ENCODE measurements around the gene FURIN. TPM values are rescaled to one million over a fixed set of nuclear protein-coding genes. Genes with fewer than 3 reads are reported as not detected.
"Not testable (repeated sequence)": the region's sequence is repeated elsewhere in the genome, so short reads cannot be mapped to it uniquely, and the experiment has no call there.

The FURIN gene
- 100 to 1,000 TPM; 604 to 721 TPM for total RNA-seq

DNA sequence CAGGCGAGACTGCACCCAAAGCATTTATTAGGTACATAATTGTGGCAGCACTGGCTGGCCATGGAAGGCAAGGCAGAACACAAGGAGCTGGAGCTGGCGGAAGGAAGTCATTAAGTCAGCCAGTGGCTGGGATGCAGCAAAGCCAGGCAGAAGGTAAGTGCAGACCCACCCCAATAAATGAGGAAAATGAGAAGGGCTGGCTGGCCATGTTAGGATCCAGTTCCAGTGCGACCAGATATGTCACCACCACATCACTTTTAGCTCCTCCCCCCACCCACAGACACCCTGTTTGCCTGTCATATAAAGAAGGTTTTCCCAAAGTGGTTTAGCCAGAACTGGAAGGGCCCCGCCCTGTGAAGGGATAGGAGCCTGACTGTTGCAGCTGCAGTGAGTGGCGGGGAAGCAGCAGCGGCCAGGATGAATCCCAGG, at the start of gene FURIN:
Gene FURIN, plus strand, starts transcription at position 328 of the 429 bp plus-strand sequence. CDS start 7,153 bp downstream, outside the sequence.
- H3K4me3 Mint-ChIP-seq = peak within 1 kb of the TSS; percentile 96 to 99
- H3K36me3 Mint-ChIP-seq (ENCODE audit: insufficient read depth in 2 of 2) = peaks cover 21 to 27% of the 10 kb centered on the region in 2 donors
- H3K27ac Mint-ChIP-seq = peak within 1 kb of the TSS; percentile 100
- ATAC-seq (replicated peaks in 1 of 2) (no peak), DNase-seq (no peak)
- H3K9me3 Mint-ChIP-seq = no peaks in the 10 kb centered on the region
- no peaks in the 10 kb centered on the region for H3K27me3 Mint-ChIP-seq (ENCODE audit: low read depth)
- peaks cover 65% of the 10 kb centered on the region for H3K4me1 Mint-ChIP-seq (ENCODE audit: low read depth)

DNA sequence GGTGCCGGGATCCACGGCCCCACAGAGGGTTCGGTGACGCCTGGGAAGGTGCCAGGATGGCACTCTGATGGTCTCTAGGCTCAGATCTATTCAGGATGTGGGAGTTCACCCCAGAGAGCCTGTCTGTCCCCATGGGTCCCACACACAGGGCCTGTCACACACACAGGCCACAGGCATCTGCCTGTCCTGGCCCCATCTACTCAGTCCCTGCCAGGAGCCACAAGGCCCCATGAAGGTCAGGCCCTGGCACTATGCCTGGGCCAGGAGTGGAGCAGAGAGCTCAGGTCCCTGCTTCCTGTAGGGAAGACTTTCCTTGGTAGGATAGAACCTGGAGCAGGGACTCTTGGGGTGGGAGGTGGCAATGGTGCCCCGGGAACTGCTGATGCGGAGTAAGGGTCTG, 49.0 kb upstream of the FURIN start:
- Mint-ChIP-seq H3K4me3 (peak overlapping the region; percentile 34 to 57), H3K36me3 (ENCODE audit: insufficient read depth in 2 of 2) (peaks cover 5 to 10% of the 10 kb centered on the region in 2 donors), H3K27ac (peak overlapping the region; percentile 72), H3K4me1 (ENCODE audit: low read depth) (peaks cover 79% of the 10 kb centered on the region), H3K27me3 (ENCODE audit: low read depth) (no peaks in the 10 kb centered on the region), H3K9me3 (no peaks in the 10 kb centered on the region)
- ATAC-seq (replicated peaks in 1 of 2) (peak; percentile 10 to 24), DNase-seq (no peak)

DNA sequence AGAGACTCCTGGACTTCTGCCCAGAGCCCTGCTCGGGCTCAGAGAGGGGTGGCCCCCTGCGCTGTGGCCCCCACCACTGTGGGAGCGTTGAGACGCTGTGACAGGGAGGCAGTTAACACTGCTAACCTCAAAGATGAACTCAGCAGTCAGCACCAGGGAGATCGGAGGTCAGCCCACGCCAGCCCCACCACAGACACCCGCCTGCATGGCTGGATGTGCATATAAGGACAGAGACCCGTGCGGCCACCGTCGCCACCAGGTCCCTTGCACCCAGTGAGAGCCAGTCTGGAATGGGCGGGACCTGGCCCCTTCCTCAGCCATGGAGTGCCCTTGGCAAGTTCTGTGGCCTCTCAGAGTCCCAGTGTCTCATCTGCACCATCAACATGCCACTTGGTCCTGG, 48.5 kb upstream of the FURIN start:
- Mint-ChIP-seq H3K4me3 (peak overlapping the region in 1 of 2 donors; percentile 34), H3K36me3 (ENCODE audit: insufficient read depth in 2 of 2) (peaks cover 5 to 6% of the 10 kb centered on the region in 2 donors), H3K9me3 (no peaks in the 10 kb centered on the region), H3K27ac (peak overlapping the region; percentile 67), H3K4me1 (ENCODE audit: low read depth) (peaks cover 79% of the 10 kb centered on the region), H3K27me3 (ENCODE audit: low read depth) (no peaks in the 10 kb centered on the region)
- DNase-seq (no peak), ATAC-seq (replicated peaks in 1 of 2) (peak; percentile 21 to 25)

- Mint-ChIP-seq H3K9me3 (no peaks in the 10 kb centered on the region), H3K36me3 (ENCODE audit: insufficient read depth in 2 of 2) (peaks cover under 1 to 3% of the 10 kb centered on the region in 2 donors), H3K4me1 (ENCODE audit: low read depth) (peaks cover 76% of the 10 kb centered on the region), H3K27me3 (ENCODE audit: low read depth) (no peaks in the 10 kb centered on the region), H3K27ac (no peak overlapping the region), H3K4me3 (no peak overlapping the region)
- ATAC-seq (replicated peaks in 1 of 2) (no peak), DNase-seq (no peak)
These were observed 47.9 kb upstream of the FURIN start for GRCh38 chr15:90820481-90820880.

DNA sequence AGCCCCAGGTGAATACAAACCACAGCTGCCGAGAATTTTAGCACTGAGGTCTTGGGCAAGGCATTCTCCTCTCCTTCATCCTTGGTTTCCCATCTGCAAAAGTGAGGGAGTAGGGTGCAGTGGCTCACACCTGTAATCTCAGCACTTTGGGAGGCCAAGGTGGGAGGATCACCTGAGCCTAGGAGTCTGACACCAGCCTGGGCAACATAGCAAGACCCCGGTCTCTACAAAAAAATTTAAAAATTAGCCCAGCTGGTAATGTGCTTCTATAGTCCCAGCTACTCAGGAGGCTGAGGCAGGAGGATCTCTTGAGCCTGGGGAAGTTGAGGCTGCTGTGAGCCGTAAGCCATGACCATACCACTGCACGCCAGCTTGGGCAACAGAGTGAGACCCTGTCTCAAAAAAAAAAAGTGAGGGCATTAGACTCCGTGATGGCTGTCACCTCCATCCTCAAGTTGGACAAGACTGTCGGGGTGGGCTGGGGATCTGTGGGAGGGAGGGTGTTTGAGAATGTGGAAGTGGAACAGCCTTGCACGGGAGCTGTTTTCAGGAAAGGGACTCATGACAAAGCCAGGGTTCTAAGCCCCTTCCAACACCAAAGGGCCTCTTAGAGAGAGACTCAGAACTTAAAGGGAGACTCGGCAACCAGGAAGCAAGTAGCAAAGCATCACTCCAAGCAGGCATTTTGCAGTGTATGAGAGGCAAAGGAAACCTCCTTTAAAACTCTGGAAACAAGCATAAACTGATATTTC, 46.0 kb upstream of the FURIN start:
- Mint-ChIP-seq H3K4me3 (no peak overlapping the region), H3K27me3 (ENCODE audit: low read depth) (no peaks in the 10 kb centered on the region), H3K36me3 (ENCODE audit: insufficient read depth in 2 of 2) (peaks cover 4 to 8% of the 10 kb centered on the region in 2 donors), H3K9me3 (no peaks in the 10 kb centered on the region), H3K4me1 (ENCODE audit: low read depth) (peaks cover 60% of the 10 kb centered on the region), H3K27ac (no peak overlapping the region)
- ATAC-seq (replicated peaks in 1 of 2) (no peak), DNase-seq (no peak)

DNA sequence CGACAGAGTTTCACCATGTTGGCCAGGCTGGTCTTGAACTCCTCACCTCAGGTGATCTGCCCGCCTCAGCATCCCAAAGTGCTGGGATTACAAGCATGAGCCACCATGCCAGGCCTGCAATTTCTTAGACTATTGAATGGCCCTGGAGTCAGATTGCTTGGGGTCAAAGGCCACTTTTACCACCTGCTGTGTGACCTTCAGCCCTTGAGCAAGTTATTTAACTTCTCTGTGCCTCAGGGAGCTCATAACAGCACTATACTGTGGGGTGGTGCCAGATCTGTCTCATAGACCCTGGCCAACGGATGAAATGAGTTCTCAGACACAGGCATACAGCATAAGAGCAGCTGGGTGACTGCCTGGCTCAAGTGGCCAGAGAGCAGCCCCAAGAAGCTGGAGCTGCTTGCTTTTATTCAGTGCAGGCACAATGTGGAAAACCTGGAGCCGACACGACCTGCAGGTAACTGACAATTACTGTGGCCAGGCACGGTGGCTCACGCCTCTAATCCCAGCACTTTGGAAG, 44.9 kb upstream of the FURIN start:
- Mint-ChIP-seq H3K27me3 (ENCODE audit: low read depth) (no peaks in the 10 kb centered on the region), H3K9me3 (no peaks in the 10 kb centered on the region), H3K4me3 (no peak overlapping the region), H3K4me1 (ENCODE audit: low read depth) (peaks cover 60% of the 10 kb centered on the region), H3K36me3 (ENCODE audit: insufficient read depth in 2 of 2) (peaks cover 10 to 13% of the 10 kb centered on the region in 2 donors), H3K27ac (no peak overlapping the region)
- no peak for ATAC-seq (replicated peaks in 1 of 2)
- no peak for DNase-seq

- H3K27me3 Mint-ChIP-seq (ENCODE audit: low read depth); ATAC-seq (replicated peaks in 1 of 2); H3K27ac Mint-ChIP-seq; H3K9me3 Mint-ChIP-seq; H3K4me3 Mint-ChIP-seq; DNase-seq: not testable (repeated sequence)
- peaks cover 12 to 19% of the 10 kb centered on the region in 2 donors for H3K36me3 Mint-ChIP-seq (ENCODE audit: insufficient read depth in 2 of 2)
- peaks cover 60% of the 10 kb centered on the region for H3K4me1 Mint-ChIP-seq (ENCODE audit: low read depth)
These were observed 43.1 kb upstream of the FURIN start for GRCh38 chr15:90825115-90825899.

DNA sequence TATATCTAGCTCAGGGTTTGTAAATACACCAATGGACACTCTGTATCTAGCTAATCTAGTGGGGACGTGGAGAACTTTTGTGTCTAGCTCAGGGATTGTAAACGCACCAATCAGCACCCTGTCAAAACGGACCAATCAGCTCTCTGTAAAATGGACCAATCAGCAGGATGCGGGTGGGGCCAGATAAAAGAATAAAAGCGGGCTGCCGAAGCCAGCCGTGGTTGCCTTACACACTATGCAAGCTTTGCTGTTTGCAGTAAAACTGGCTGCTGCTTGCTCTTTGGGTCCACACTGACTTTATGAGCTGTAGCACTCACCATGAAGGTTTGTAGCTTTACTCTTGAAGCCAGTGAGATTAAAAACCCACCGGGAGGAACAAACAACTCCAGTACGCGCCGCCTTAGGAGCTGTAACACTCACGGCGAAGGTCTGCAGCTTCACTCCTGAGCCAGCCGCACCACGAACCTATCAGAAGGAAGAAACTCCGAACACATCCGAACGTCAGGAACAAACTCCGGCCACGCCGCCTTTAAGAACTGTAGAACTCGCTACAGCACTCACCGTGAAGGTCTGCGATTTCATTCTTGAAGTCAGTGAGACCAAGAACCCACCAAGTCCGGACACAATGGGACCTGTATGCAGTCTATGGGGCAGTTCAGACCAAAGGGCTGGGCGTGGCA, 42.0 kb upstream of the FURIN start:
- not testable (repeated sequence) for H3K27me3 Mint-ChIP-seq (ENCODE audit: low read depth); H3K9me3 Mint-ChIP-seq; ATAC-seq (replicated peaks in 1 of 2); DNase-seq
- Mint-ChIP-seq H3K27ac (peak overlapping the region; percentile 92), H3K4me3 (peak overlapping the region; percentile 79 to 85), H3K4me1 (ENCODE audit: low read depth) (peaks cover 60% of the 10 kb centered on the region), H3K36me3 (ENCODE audit: insufficient read depth in 2 of 2) (peaks cover 14 to 22% of the 10 kb centered on the region in 2 donors)

DNA sequence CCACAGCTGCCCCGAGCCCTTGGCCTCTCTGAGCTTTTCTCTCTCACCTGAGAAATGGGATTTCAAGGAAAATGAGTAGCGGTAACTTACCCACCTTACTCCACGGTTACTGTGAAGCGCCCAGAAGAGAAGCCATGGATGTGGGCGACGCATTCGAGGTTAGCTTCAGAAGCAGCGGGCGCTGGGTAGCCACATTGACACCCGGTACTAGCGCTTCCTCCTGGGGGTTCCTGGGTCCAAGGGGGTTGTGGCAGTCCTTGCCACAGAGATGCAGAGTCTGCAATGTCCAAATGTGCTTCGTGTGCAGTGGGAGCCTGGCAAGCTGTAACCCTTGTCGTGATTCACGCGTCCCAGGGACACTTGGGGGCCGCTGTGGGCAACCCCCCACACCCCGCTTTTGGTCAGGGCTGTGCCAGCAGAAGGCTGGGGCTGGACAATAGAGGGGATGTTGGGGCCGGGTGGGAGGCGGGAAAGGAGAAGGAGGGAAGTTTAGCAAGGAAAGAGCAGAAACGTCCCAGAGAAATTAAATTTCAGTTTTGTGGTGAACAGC, 41.4 kb upstream of the FURIN start:
- DNase-seq (no peak), ATAC-seq (replicated peaks in 1 of 2) (no peak)
- no peaks in the 10 kb centered on the region for H3K27me3 Mint-ChIP-seq (ENCODE audit: low read depth)
- H3K4me1 Mint-ChIP-seq (ENCODE audit: low read depth) = peaks cover 54% of the 10 kb centered on the region
- peaks cover 0 to 1% of the 10 kb centered on the region in 2 donors for H3K9me3 Mint-ChIP-seq
- H3K36me3 Mint-ChIP-seq (ENCODE audit: insufficient read depth in 2 of 2) = peaks cover 14 to 22% of the 10 kb centered on the region in 2 donors
- H3K4me3 Mint-ChIP-seq = peak overlapping the region; percentile 79 to 85
- peak overlapping the region; percentile 33 for H3K27ac Mint-ChIP-seq

DNA sequence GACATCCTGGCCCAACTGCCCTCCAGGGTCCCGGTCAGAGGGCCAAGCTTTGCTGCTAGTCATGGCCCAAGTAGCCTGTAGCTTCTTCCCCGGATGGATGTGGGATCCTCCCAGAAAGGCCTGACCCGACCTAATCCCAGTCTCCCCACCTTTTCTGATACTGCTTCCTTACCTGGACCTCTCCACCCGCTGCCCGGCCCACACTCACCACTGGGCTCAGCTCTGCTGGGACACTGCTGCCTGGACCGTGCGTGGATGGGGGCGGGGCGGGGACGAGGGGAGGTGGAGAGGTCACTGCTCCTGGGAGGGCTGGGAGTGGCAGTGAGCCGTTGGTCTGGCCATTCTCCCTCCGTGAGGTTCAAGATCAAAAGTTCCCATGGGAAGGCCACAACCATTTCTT, 40.3 kb upstream of the FURIN start:
- no peaks in the 10 kb centered on the region for H3K27me3 Mint-ChIP-seq (ENCODE audit: low read depth)
- peaks cover 0 to 1% of the 10 kb centered on the region in 2 donors for H3K9me3 Mint-ChIP-seq
- ATAC-seq (replicated peaks in 1 of 2) = no peak
- H3K36me3 Mint-ChIP-seq (ENCODE audit: insufficient read depth in 2 of 2) = peaks cover 15 to 25% of the 10 kb centered on the region in 2 donors
- H3K4me1 Mint-ChIP-seq (ENCODE audit: low read depth) = peaks cover 64% of the 10 kb centered on the region
- no peak for DNase-seq
- H3K27ac Mint-ChIP-seq = peak overlapping the region; percentile 95
- H3K4me3 Mint-ChIP-seq = peak overlapping the region; percentile 79 to 85

DNA sequence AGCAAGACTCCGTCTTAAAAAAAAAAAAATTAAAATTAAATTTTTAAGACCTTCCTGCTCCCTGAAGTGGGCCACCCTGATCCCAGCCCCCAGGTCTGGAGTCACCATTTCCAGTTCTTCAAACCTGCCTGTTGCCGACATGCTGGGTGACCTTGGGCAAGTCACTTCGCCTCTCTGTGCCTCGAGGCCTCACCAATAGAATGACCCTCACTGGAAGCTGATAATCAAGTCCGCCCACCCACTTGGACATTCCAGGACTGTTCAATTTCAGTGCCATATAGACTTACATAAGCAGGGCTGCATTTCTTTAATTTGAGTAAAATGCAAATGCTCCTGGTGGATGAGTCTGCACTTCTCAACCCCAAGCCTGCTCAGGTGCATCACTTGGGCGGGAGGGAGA, 39.3 kb upstream of the FURIN start:
- H3K4me1 Mint-ChIP-seq (ENCODE audit: low read depth) = peaks cover 71% of the 10 kb centered on the region
- H3K9me3 Mint-ChIP-seq = peaks cover 0 to 1% of the 10 kb centered on the region in 2 donors
- peak overlapping the region; percentile 82 to 89 for H3K4me3 Mint-ChIP-seq
- DNase-seq = no peak
- peaks cover 18 to 25% of the 10 kb centered on the region in 2 donors for H3K36me3 Mint-ChIP-seq (ENCODE audit: insufficient read depth in 2 of 2)
- H3K27ac Mint-ChIP-seq = peak overlapping the region; percentile 100
- no peak for ATAC-seq (replicated peaks in 1 of 2)
- H3K27me3 Mint-ChIP-seq (ENCODE audit: low read depth) = no peaks in the 10 kb centered on the region

- H3K9me3 Mint-ChIP-seq = peaks cover 0 to 1% of the 10 kb centered on the region in 2 donors
- peaks cover 20 to 25% of the 10 kb centered on the region in 2 donors for H3K36me3 Mint-ChIP-seq (ENCODE audit: insufficient read depth in 2 of 2)
- H3K4me3 Mint-ChIP-seq = peak overlapping the region; percentile 82 to 89
- peaks cover 71% of the 10 kb centered on the region for H3K4me1 Mint-ChIP-seq (ENCODE audit: low read depth)
- no peaks in the 10 kb centered on the region for H3K27me3 Mint-ChIP-seq (ENCODE audit: low read depth)
- DNase-seq (peak; percentile 87 to 89), ATAC-seq (replicated peaks in 1 of 2) (peak; percentile 88 to 90)
- peak overlapping the region; percentile 100 for H3K27ac Mint-ChIP-seq
These were observed 38.4 kb upstream of the FURIN start for GRCh38 chr15:90829942-90830440.
